Caco-2 (cell line): ENCODE data around the gene ST3GAL3. TPM values are rescaled to one million over a fixed set of nuclear protein-coding genes. Genes with fewer than 3 reads are reported as not detected.

ENCODE experiments used
- BruUV-seq: library from RNA; stranded (reverse); fragments of 400-500 nt; replicated peaks from 2 replicates; lab custom pipeline; 2021; lab: Mats Ljungman, UMichigan
- CTCF ChIA-PET: fragments of 300-600 bp; sonication (Branson Sonifier 250); formaldehyde crosslinking; loops from one replicate; lab custom pipeline; 2022; ENCODE audit warnings: antibody characterized with exemption; lab: Charles Lee
- POLR2A ChIA-PET: fragments of 300-600 bp; sonication (Branson Sonifier 250); formaldehyde crosslinking; loops from one replicate; lab custom pipeline; 2022; ENCODE audit warnings: antibody characterized with exemption; lab: Charles Lee
- DNase-seq, 2 experiments: peaks; one replicate each; pipeline versions ENCODE4 v3.0.0 to v3.0.0-alpha.2; 2020 to 2022
- H3K27me3 ChIP-seq: replicated peaks from 2 replicates; pipeline ENCODE4 v1.6.0; 2011; ENCODE audit warnings: low read length; ENCODE audit not compliant: control insufficient read depth, insufficient read depth
- H3K36me3 ChIP-seq: 2 replicates; pipeline ENCODE4 v1.5.1; 2011; ENCODE audit warnings: low read length; ENCODE audit not compliant: control insufficient read depth, insufficient read depth
- H3K4me1 ChIP-seq: fragments of 250-450 bp; sonication (Bioruptor Pico); 2 replicates; pipeline ENCODE4 v1.5.1; 2020; ENCODE audit warnings: mild to moderate bottlenecking
- H3K4me3 ChIP-seq: 2 replicates; pipeline ENCODE4 v1.5.1; 2011; ENCODE audit warnings: low read depth, mild to moderate bottlenecking, control low read depth, low read length
- H3K9me3 ChIP-seq: fragments of 250-450 bp; sonication (Bioruptor Pico); 2 replicates; pipeline ENCODE4 v1.5.1; 2020; ENCODE audit warnings: mild to moderate bottlenecking, moderate library complexity
- H3K27ac Mint-ChIP-seq: one replicate; pipeline ENCODE4 v1.8.0; 2022; ENCODE audit warnings: mixed read lengths; ENCODE audit not compliant: unreplicated experiment
- H3K27me3 Mint-ChIP-seq: one replicate; pipeline ENCODE4 v1.8.0; 2022; ENCODE audit warnings: mixed read lengths; ENCODE audit not compliant: insufficient read depth, unreplicated experiment
- H3K36me3 Mint-ChIP-seq: one replicate; pipeline ENCODE4 v1.8.0; 2022; ENCODE audit warnings: mild to moderate bottlenecking, mixed read lengths; ENCODE audit not compliant: insufficient read depth, unreplicated experiment
- H3K4me1 Mint-ChIP-seq: one replicate; pipeline ENCODE4 v1.8.0; 2022; ENCODE audit warnings: low read depth, mixed read lengths; ENCODE audit not compliant: unreplicated experiment
- H3K4me3 Mint-ChIP-seq: one replicate; pipeline ENCODE4 v1.8.0; 2022; ENCODE audit warnings: mild to moderate bottlenecking, moderate library complexity, mixed read lengths; ENCODE audit not compliant: unreplicated experiment
- H3K9me3 Mint-ChIP-seq: one replicate; pipeline ENCODE4 v1.8.0; 2022; ENCODE audit warnings: mixed read lengths; ENCODE audit not compliant: unreplicated experiment
- CTCF ChIP-seq, 2 experiments: fragments of 200-600 bp in 1 of 2; IDR thresholded peaks; 1 replicate in 1 of 2; 2 replicates in 1 of 2; pipeline versions ENCODE4 v1.5.1 to v1.8.0; 2011 to 2022; ENCODE audit warnings: antibody characterized with exemption in 1 of 2, control low read depth in 1 of 2, inconsistent platforms in 1 of 2, low read depth in 1 of 2, low read length in 1 of 2, mild to moderate bottlenecking in 1 of 2, moderate library complexity in 1 of 2; ENCODE audit not compliant: insufficient read depth in 1 of 2, severe bottlenecking in 1 of 2, unreplicated experiment in 1 of 2
- intact Hi-C: fragments of 100-400 bp; cut with micrococcal nuclease; formaldehyde crosslinking; loops from one replicate; pipeline ENCODE4 v1.10.0; 2022; ENCODE audit not compliant: unreplicated experiment
- total RNA-seq: library from RNA; stranded (reverse); gene quantifications from 2 replicates; pipeline ENCODE4 v1.2.3, GENCODE V29; 2022

The ST3GAL3 gene
- total RNA-seq, 1 experiment from 2014 or later, result 5.6 TPM

- ChIA-PET CTCF (no interaction called here), POLR2A (no interaction called here)
- no TSS peak for BruUV-seq
- Mint-ChIP-seq H3K36me3 (peaks cover 71% of the 10 kb centered on the region), H3K4me3 (no peak overlapping the region), H3K4me1 (peaks cover 3% of the 10 kb centered on the region), H3K27ac (no peak overlapping the region), H3K9me3 (no peaks in the 10 kb centered on the region), H3K27me3 (no peaks in the 10 kb centered on the region)
- Histone ChIP-seq H3K4me1 (peaks cover 7% of the 10 kb centered on the region), H3K36me3 (no peaks in the 10 kb centered on the region; the same call in 1 of the 2 replicates), H3K27me3 (no peaks in the 10 kb centered on the region), H3K4me3 (no peak overlapping the region), H3K9me3 (no peaks in the 10 kb centered on the region)
- DNase-seq, result no peak
- TF ChIP-seq CTCF (IDR thresholded peaks at IDR 0.05; ENCODE audit: insufficient read depth in 1 of 2, low read depth in 1 of 2, low read length in 1 of 2, severe bottlenecking in 1 of 2, unreplicated experiment in 1 of 2), result no peak
- intact Hi-C loops, result no loop called here
These were observed 3.5 kb upstream of the ST3GAL3 start for GRCh38 chr1:43703836-43704235.

GRCh38 chr1:43704838-43705237 is 2.5 kb upstream of the ST3GAL3 start:
- Mint-ChIP-seq H3K4me1 (peaks cover 7% of the 10 kb centered on the region), H3K9me3 (no peaks in the 10 kb centered on the region), H3K36me3 (peaks cover 66% of the 10 kb centered on the region), H3K27ac (no peak overlapping the region), H3K27me3 (no peaks in the 10 kb centered on the region), H3K4me3 (no peak overlapping the region)
- ChIA-PET CTCF (no interaction called here), POLR2A (no interaction called here)
- no peak for DNase-seq
- Histone ChIP-seq H3K27me3 (no peaks in the 10 kb centered on the region), H3K4me1 (peaks cover 9% of the 10 kb centered on the region), H3K36me3 (no peaks in the 10 kb centered on the region; the same call in 1 of the 2 replicates), H3K9me3 (no peaks in the 10 kb centered on the region), H3K4me3 (no peak overlapping the region)
- BruUV-seq, result no TSS peak
- TF ChIP-seq CTCF (IDR thresholded peaks at IDR 0.05; ENCODE audit: insufficient read depth in 1 of 2, low read depth in 1 of 2, low read length in 1 of 2, severe bottlenecking in 1 of 2, unreplicated experiment in 1 of 2), result no peak
- intact Hi-C loops, result no loop called here

GRCh38 chr1:43705334-43705733 is 2.0 kb upstream of the ST3GAL3 start:
- Mint-ChIP-seq H3K27me3 (no peaks in the 10 kb centered on the region), H3K36me3 (peaks cover 61% of the 10 kb centered on the region), H3K9me3 (no peaks in the 10 kb centered on the region), H3K27ac (no peak overlapping the region), H3K4me3 (peak overlapping the region; percentile 81), H3K4me1 (peaks cover 7% of the 10 kb centered on the region)
- TF ChIP-seq CTCF (IDR thresholded peaks at IDR 0.05; ENCODE audit: insufficient read depth in 1 of 2, low read depth in 1 of 2, low read length in 1 of 2, severe bottlenecking in 1 of 2, unreplicated experiment in 1 of 2), result no peak
- intact Hi-C loops, result no loop called here
- no peak overlapping the region for H3K4me3 ChIP-seq
- CTCF ChIA-PET, result no interaction called here
- peaks cover 9% of the 10 kb centered on the region for H3K4me1 ChIP-seq
- no peaks in the 10 kb centered on the region for H3K27me3 ChIP-seq
- no peaks in the 10 kb centered on the region for H3K9me3 ChIP-seq
- DNase-seq, result no peak
- no peaks in the 10 kb centered on the region; the same call in 1 of the 2 replicates for H3K36me3 ChIP-seq
- no TSS peak for BruUV-seq
- POLR2A ChIA-PET, result no interaction called here
